A673 (cell line): Measurements from ENCODE around the gene FBXW8.

Source experiments
- CTCF ChIP-seq: fragments of 300-800, 200-600 bp; sonication (generic); conservative IDR thresholded peaks from 2 replicates; pipeline ENCODE4 v1.5.1; 2017; ENCODE audit warnings: low read depth, mild to moderate bottlenecking, antibody characterized with exemption, low read length, moderate library complexity, mixed read lengths
- EZH2 ChIP-seq: fragments of 200-600 bp; sonication (generic); IDR thresholded peaks from 2 replicates; pipeline ENCODE4 v1.6.1; 2017; ENCODE audit warnings: borderline replicate concordance, low read depth, mild to moderate bottlenecking, mixed read lengths, antibody characterized with exemption, low read length; ENCODE audit not compliant: poor library complexity, severe bottlenecking

GRCh38 chr12:117000316-117000715 lies 89.6 kb downstream of the FBXW8 start:
- TF ChIP-seq CTCF (no peak), EZH2 (no peak)
